ENCODE data around the gene GNB5.
"Not testable (repeated sequence)": the region's sequence is repeated elsewhere in the genome, so short reads cannot be mapped to it uniquely, and the experiment has no call there.

The GNB5 gene

GRCh38 chr15:52112203-52112750, 78.9 kb downstream of the GNB5 start:
- DNase-seq = peak in 3 of 4 experiments; percentile 19 to 58 (median 47)

DNA sequence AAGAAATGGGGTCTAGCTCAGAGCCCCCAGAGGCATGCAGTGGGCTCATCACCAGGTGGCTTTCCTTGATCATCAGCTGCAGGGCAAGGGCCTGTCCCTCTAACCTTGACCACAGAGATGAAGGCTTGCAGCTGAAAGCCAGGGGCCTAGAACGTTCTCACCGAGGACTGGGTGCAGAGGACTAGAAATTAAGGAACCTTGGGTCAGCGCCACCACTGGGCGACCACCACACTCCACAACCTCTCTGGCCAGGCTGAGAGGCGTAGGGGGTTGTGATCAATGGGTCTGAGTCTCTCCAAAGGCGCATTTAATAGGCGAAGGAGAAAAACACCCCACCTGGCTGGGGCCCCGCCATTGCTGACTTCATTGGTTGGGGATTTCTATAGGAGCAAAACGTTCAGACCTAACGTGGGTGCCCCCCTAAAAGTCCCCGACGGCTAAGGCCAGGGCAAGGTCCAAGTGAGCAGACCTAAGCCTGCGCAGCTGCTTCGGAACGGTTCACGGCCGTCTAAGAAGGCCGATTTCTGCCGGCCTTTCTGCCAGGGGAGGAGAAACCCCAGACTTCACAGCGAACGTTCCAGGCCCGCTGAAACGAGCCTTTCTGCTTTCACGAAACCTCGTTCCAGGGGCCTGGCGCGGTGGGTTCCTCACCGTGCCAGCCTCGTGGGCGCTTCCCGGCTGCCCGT, 79.5 kb downstream of the GNB5 start:
- DNase-seq = no peak

- no peak for DNase-seq
Measured at GRCh38 chr15:52109559-52110451, 81.4 kb downstream of the GNB5 start.

DNA sequence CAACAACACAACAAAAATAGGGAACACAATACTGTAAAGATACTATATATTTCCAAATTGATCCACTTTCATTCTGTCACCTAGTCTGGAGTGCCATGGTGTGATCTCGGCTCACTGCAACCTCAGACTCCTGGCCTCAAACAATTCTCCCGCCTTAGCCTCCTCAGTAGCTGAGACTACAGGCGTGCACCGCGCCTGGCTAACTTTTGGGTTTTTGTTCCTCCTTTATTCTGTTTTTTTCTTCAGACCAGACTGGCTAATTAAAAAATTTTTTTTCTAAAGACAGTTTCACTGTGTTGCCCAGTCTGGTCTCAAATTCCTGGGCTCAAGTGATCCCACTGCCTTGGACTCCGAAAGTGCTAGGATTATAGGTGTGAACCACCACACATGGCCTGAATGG, 84.0 kb downstream of the GNB5 start:
- DNase-seq = no peak

DNA sequence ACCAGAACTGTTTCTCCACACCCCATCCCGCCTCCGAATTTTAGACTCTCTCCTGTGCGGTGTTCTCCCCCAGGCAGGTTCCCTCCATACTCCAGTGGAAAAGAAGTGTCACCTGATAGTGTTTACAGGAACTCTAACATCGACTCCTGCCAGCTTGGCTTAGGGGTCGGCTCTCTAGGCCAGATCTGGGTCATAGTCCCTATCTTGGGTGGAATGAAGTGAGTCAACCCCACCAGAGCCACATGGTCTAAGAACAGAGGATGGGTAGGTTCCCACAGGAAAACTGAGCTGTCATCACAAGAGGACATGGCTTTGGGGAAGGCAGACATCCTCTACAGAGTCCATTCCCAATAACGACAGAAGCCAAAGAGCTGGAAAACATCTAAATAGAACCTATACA, 84.6 kb downstream of the GNB5 start:
- no peak for DNase-seq

- DNase-seq = peak; percentile 51 to 85 (median 72)
Measured at GRCh38 chr15:52105846-52106245, 85.3 kb downstream of the GNB5 start.

- no peak for DNase-seq
Measured at GRCh38 chr15:52104532-52105004, 86.6 kb downstream of the GNB5 start.

DNA sequence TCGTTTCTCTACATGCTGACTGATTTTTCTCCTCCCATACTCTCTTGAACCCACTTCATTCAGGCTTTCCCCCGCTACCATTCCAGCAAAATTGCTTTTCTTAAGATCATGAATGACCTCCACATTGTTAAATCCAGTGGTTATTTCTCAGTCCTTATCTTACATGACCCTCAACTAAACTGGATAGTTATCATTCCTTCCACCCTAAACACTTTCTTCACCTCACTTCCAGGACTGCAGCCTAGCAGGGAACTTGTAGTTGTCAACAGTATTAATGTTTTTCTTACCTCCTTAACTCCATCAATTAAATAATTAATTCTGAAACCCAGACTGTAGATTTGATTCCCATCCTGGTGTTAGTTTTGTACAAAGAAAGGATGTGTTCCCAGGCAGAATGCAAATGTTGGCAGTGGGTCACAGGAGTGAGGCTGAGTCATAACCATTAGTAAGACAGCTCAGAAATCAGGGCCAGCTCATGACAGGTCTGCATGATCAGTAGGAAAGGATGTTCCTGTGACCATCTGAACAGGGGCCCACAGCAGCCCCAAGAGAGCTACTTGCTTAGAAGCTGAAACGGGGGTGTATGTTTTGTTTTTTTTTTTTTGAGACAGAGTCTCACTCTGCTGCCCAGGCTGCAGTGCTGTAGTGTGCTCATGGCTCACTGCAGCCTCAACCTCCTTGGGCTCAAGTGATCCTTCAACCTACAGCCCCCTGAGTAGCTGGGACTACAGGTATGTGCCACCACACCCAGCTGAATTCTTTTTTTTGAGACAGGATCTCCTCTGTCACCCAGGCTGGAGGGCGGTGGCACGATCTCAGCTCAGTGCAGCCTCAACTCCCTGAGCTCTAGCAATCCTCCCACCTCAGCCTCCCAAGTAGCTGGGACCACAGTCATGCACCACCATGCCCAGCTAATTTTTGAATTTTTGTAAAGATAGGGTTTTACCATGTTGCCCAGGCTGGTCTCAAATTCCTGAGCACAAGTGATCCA, 87.7 kb downstream of the GNB5 start:
- peak; percentile 76 to 91 (median 86) for DNase-seq

GRCh38 chr15:52102463-52102862, 88.7 kb downstream of the GNB5 start:
- DNase-seq = peak; percentile 38 to 78 (median 55)

GRCh38 chr15:52101542-52102323, 89.5 kb downstream of the GNB5 start:
- DNase-seq = peak; percentile 34 to 69 (median 62)

DNA sequence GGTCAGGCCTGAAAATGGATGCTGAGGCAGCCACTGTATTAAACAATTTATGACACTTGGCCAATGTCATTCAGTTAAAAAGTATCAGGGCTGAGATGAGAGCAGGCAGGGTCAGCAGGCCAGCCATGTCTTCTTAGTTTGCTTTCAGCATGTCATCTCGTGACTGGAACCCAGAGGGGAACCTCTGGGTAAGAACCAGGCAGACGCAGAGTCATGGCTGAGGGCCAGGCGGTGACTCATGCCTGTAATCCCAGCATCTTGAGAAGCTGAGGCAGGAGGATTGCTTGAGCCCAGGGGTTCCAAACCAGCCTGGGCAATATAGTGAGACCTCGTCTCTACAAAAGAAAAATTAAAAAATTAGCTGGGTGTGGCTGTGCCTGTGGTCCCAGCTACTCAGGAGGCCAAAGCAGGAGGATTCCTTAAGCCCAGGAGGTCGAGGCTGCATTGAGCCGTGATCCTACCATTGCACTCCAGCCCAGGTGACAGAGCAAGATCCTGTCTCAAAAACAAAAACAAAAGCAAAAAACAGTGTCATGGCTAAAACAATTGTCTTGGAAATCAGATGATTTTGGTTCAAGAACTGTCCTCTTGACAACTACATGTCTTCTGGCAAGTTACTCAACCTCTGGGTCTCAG, 90.3 kb downstream of the GNB5 start:
- peak; percentile 94 to 97 (median 95) for DNase-seq

GRCh38 chr15:52099651-52100272, 91.4 kb downstream of the GNB5 start:
- no peak for DNase-seq

- peak; percentile 23 to 75 (median 49) for DNase-seq
Measured at GRCh38 chr15:52098323-52098722, 92.9 kb downstream of the GNB5 start.

- peak in 2 of 4 experiments; percentile 26 to 45 for DNase-seq
Measured at GRCh38 chr15:52097180-52097579, 94.0 kb downstream of the GNB5 start.

DNA sequence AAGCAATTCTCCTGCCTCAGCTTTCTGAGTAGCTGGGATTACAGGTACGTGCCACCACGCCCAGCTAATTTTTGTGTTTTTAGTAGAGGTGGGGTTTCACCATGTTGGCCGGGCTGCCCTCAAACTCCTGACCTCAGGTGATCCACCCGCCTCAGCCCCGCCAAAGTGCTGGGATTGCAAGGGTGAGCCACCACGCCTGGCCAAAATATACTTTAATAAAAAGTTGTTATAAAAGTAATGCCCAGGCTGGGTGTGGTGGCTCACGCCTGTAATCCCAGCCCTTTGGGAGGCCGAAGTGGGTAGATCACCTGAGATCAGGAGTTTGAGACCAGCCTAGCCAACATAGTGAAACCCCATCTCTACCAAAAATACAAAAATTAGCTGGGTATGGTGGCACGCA, 94.7 kb downstream of the GNB5 start:
- not testable (repeated sequence) for DNase-seq

DNA sequence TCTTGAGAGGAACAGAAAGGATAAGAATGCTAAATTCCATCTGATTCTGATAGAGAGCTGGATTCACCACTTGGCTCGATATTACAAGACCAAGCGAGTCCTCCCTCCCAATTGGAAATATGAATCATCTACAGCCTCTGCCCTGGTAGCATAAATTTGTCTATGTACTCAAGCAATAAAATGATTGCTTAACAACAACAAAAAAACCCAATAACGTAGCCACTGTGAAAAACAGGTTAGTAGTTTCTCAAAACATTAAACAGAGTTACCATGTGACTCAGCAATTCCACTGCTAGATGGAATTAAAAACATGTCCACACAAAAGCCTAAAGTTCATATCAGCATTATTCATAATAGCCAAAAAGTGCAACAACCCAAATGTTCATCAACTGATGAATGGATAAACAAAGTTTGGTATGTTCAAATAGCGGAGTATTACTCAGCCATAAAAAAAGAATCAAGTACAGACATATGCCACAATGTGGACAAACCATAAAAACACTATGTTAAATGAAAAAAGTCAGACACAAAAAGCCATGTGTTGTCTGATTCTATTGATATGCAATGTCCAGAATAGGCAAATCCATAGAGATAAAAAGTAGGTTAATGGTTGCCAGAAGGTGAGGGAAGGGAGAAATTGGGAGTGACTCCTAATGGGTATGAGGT, 95.5 kb downstream of the GNB5 start:
- peak in 2 of 4 experiments; percentile 28 to 66 for DNase-seq

GRCh38 chr15:52094811-52095584, 96.2 kb downstream of the GNB5 start:
- DNase-seq = no peak

Measured in suppressor macrophage (primary cell).